Fibroblast of villous mesenchyme (primary cell): ENCODE measurements around the gene PRDX1. TPM values are rescaled to one million over a fixed set of nuclear protein-coding genes. Genes with fewer than 3 reads are reported as not detected.
"Not testable (repeated sequence)": the region's sequence is repeated elsewhere in the genome, so short reads cannot be mapped to it uniquely, and the experiment has no call there.

ENCODE experiments used
- DNase-seq: peaks from one replicate; pipeline ENCODE4 v3.0.0-alpha.2; 2010; ENCODE audit warnings: low read depth
- H3K4me3 ChIP-seq: 2 replicates; pipeline ENCODE4 v1.5.1; 2011; ENCODE audit warnings: low read depth, mild to moderate bottlenecking, low read length
- total RNA-seq: library from RNA; depleted of rRNA; stranded (reverse); fragments of >200 nt; gene quantifications from 2 replicates; pipeline ENCODE4 v1.2.3, GENCODE V29; 2012
- TF ChIP-seq, protein P1 (sequence below): IDR thresholded peaks from 2 replicates; pipeline ENCODE4 v1.5.1; 2012; ENCODE audit warnings: low read depth, mild to moderate bottlenecking, low read length; ENCODE audit not compliant: insufficient read depth

Gene PRDX1
- total RNA-seq, 1 donor: 523 TPM

DNA sequence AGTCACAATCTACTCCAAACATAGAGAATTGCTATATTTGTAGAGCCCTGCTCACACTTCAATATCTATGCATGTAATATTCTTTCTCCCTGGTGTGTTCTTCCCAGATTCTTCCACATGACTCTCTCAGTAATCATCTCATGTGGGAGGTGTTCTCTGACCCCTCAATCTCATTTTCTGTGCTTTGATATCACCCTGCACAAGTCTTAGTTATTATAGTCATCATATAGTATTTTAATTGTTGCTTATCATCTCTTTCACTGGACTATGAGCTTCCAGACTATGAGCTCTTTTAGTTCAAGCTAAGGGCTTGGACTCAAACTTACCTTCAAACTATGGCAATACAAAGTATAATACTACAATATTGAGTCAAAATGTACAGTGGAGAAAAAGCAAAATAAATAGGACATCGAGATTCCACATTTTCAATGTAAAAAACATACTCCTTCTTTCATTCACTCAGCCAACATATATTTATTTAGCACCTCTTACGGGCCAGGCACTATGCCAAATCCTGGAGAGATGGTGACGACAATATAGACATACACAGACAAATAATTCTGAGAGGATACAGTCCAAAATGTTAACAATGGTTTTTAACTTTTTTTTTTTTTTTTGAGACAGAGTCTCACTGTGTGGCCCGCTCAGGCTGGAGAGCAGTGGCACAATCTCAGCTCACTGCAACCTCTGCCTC is 43.4 kb downstream of the PRDX1 start:
- no peak overlapping the region for H3K4me3 ChIP-seq
- no peak for DNase-seq
- TF ChIP-seq, protein P1, sequence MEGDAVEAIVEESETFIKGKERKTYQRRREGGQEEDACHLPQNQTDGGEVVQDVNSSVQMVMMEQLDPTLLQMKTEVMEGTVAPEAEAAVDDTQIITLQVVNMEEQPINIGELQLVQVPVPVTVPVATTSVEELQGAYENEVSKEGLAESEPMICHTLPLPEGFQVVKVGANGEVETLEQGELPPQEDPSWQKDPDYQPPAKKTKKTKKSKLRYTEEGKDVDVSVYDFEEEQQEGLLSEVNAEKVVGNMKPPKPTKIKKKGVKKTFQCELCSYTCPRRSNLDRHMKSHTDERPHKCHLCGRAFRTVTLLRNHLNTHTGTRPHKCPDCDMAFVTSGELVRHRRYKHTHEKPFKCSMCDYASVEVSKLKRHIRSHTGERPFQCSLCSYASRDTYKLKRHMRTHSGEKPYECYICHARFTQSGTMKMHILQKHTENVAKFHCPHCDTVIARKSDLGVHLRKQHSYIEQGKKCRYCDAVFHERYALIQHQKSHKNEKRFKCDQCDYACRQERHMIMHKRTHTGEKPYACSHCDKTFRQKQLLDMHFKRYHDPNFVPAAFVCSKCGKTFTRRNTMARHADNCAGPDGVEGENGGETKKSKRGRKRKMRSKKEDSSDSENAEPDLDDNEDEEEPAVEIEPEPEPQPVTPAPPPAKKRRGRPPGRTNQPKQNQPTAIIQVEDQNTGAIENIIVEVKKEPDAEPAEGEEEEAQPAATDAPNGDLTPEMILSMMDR: no peak

DNA sequence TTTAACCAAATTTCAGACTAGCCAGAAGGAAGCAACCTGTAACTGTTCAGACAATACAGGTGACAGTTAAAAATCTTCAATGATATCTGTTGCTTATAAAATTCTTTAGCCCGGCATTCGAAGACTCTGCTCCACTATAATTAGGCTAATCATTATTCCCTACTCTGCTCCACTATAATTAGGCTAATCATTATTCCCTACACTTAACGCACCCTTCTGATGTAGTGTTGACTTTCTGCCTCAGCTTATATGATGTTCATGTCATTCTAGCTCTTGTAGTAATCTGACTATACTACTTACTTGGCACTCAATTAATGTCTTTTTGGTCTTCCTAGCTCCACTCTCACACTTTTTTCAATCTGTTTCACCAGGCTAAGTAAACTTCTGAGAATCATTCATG is 44.0 kb downstream of the PRDX1 start:
- TF ChIP-seq, protein P1: no peak
- DNase-seq: no peak
- no peak overlapping the region for H3K4me3 ChIP-seq

DNA sequence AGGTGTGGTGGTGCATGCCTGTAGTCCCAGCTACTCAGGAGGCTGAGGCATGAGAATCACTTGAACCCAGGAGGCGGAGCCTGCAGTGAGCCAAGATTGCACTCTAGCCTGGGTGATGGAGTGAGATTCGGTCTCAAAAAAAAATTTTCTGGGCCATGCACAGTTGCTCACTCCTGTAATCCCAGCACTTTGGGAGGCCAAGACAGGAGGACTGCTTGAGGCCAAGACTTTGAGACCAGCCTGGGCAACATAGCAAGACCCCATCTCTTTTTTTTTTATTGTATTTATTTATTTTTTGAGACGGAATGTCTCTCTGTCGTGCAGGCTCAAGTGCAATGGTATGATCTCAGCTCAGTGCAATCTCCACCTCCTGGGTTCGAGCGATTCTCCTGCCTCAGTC is 47.5 kb downstream of the PRDX1 start:
- DNase-seq, H3K4me3 ChIP-seq: not testable (repeated sequence)

DNA sequence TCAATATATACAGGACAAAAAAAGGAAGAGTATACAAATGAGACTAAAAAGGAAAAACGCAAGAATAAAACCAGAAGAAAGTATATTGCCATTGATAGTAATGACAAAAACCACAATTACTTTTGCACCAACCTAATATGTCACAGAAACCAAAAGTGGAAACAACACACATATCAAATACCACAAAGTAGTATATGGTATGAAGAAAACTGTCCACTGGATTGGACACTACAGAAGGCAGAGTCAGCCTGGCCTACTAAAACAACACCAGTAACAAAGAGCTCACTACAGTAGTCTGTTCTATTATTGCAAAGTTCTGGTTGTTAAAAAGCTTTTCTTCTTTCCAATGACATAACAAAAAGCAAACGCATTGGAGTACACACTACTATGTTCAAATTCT is 48.4 kb downstream of the PRDX1 start:
- no peak for DNase-seq
- TF ChIP-seq, protein P1: no peak
- H3K4me3 ChIP-seq: no peak overlapping the region

DNA sequence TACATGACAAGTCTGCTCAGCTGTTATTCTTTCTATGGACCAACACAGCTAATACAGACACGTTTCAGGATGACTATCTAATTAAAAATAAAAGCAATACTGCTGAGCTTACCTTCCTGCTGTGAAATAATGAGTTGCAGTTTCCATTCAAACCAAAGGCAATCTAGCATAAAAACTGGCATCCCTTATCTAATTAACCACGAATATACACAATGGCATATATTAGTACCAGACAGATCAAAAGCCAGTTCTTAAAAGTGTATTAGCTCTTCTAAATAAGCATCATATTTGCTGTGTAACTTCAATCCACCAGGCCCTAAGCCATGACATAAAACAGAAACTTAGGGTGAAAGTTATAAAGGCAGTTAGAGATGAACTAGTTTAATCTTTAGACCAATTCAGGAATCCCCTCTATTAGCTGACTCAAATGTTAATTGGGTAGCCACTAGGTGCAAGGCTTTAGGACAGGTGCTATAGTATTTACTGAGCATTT is 51.3 kb downstream of the PRDX1 start:
- DNase-seq: no peak
- no peak overlapping the region for H3K4me3 ChIP-seq
- TF ChIP-seq, protein P1: no peak

DNA sequence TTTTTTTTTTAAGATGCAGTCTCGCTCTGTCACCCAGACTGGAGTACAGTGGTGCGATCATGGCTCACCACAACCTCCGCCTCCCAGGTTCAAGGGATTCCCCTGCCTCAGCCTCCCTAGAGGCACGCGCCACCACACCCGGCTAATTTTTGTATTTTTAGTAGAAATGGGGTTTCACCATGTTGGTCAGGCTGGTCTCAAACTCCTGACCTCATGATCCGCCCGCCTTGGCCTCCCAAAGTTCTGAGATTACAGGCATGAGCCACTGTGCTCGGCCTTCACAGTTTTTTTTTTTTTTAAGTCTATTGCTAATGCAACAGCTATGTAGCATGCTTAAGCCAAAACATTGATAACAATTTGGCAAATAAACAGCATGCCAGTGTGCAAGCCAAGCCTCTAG is 54.3 kb downstream of the PRDX1 start:
- H3K4me3 ChIP-seq: not testable (repeated sequence)
- DNase-seq: peak; percentile 13

DNA sequence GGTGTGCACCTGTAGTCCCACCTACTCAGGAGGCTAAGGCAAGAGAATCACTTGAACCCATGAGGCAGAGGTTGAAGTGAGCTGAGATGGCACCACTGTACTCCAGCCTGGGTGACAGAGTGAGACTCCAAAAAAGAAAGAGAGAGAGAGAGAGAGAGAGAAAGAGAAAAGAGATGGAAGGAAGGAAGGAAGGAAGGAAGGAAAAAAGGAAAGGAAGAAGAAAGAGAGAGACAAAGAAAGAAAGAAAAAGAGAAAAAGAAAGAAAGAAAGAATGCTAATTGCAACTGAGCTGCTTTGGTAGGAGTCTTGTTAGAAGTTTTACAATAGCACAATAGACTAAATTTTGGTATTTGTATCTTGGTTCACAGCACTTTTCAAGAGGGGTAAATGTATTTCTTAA is 56.4 kb downstream of the PRDX1 start:
- no peak for DNase-seq
- H3K4me3 ChIP-seq: no peak overlapping the region
- TF ChIP-seq, protein P1: no peak

Other genes starting within 250 kb of the PRDX1 start
- 1.3 and 1.6 TPM in 2 replicates for gene HPDL, start 195.0 kb downstream of the PRDX1 start, total RNA-seq
- gene TOE1, start 181.7 kb downstream of the PRDX1 start, total RNA-seq: 10.3 and 10.4 TPM in 2 replicates
- 9.3 and 15.1 TPM in 2 replicates for gene MUTYH, start 181.4 kb downstream of the PRDX1 start, total RNA-seq
- 1.6 and 2.2 TPM in 2 replicates for gene TESK2, start 30.7 kb downstream of the PRDX1 start, total RNA-seq
- 1.3 and 1.9 TPM in 2 replicates for gene CCDC163, start 21.8 kb downstream of the PRDX1 start, total RNA-seq
- 3.9 and 5.6 TPM in 2 replicates for gene MMACHC, start 21.6 kb downstream of the PRDX1 start, total RNA-seq
- gene AKR1A1, start 28.9 kb upstream of the PRDX1 start, total RNA-seq: 158 TPM in 2 replicates
- 44.1 and 50.5 TPM in 2 replicates for gene NASP, start 62.2 kb upstream of the PRDX1 start, total RNA-seq
- gene CCDC17, start 102.2 kb upstream of the PRDX1 start, total RNA-seq: 1.3 and 1.6 TPM in 2 replicates
- 90.5 and 122 TPM in 2 replicates for gene GPBP1L1, start 164.6 kb upstream of the PRDX1 start, total RNA-seq
- 6.9 and 10.0 TPM in 2 replicates for gene TMEM69, start 166.3 kb upstream of the PRDX1 start, total RNA-seq
- 9.0 and 14.7 TPM in 2 replicates for gene IPP, start 228.8 kb upstream of the PRDX1 start, total RNA-seq